HG03558 (cell line): ENCODE measurements around the gene FHAD1.
A peak's percentile ranks its signal among the peaks of the same experiment; 100 is the strongest.

Source experiments
- ATAC-seq: cut with Tn5 transposase; IDR thresholded peaks from one replicate; pipeline ENCODE4 v1.9.1; 2021; ENCODE audit warnings: moderate number of reproducible peaks; ENCODE audit not compliant: unreplicated experiment; ENCODE audit errors: extremely low read depth

Gene FHAD1

GRCh38 chr1:15408890-15409387 is 161.9 kb downstream of the FHAD1 start:
- ATAC-seq = no peak

GRCh38 chr1:15409388-15410222 is 162.6 kb downstream of the FHAD1 start, which contains the start of gene EFHD2:
Gene EFHD2, plus strand, starts transcription at chr1:15409888. Its CDS starts 84 bp downstream, at chr1:15409972.
- ATAC-seq = no peak

GRCh38 chr1:15410223-15410883 is 163.3 kb downstream of the FHAD1 start:
- ATAC-seq = no peak

GRCh38 chr1:15410884-15411245 is 163.8 kb downstream of the FHAD1 start:
- ATAC-seq = no peak

GRCh38 chr1:15411593-15412137 is 164.6 kb downstream of the FHAD1 start:
- ATAC-seq = peak; percentile 49

GRCh38 chr1:15412175-15412800 is 165.3 kb downstream of the FHAD1 start:
- no peak for ATAC-seq

GRCh38 chr1:15412843-15413242 is 165.8 kb downstream of the FHAD1 start:
- no peak for ATAC-seq

GRCh38 chr1:15413563-15414444 is 166.8 kb downstream of the FHAD1 start:
- ATAC-seq = no peak

- no peak for ATAC-seq
These were observed 167.5 kb downstream of the FHAD1 start for GRCh38 chr1:15414445-15414983.

- ATAC-seq = no peak
These were observed 170.3 kb downstream of the FHAD1 start for GRCh38 chr1:15417059-15417934.

- no peak for ATAC-seq
These were observed 171.9 kb downstream of the FHAD1 start for GRCh38 chr1:15418806-15419515.

- ATAC-seq = no peak
These were observed 173.9 kb downstream of the FHAD1 start for GRCh38 chr1:15420853-15421465.

- ATAC-seq = no peak
These were observed 175.8 kb downstream of the FHAD1 start for GRCh38 chr1:15422871-15423270.

- no peak for ATAC-seq
These were observed 176.5 kb downstream of the FHAD1 start for GRCh38 chr1:15423355-15424077.

- ATAC-seq = no peak
These were observed 177.2 kb downstream of the FHAD1 start for GRCh38 chr1:15424146-15424667.

- no peak for ATAC-seq
These were observed 178.0 kb downstream of the FHAD1 start for GRCh38 chr1:15424981-15425380.

- ATAC-seq = no peak
These were observed 178.5 kb downstream of the FHAD1 start for GRCh38 chr1:15425521-15425920.
